ENCODE results near the gene ATP11A. TPM values are rescaled to one million over a fixed set of nuclear protein-coding genes. Genes with fewer than 3 reads are reported as not detected.

The ATP11A gene
- total RNA-seq, 1 experiment from 2014 or later, result 80.4 TPM

GRCh38 chr13:112839356-112840105 is 149.7 kb downstream of the ATP11A start:
- no peak for DNase-seq (ENCODE audit: low read depth, low spot score)

More at GRCh38 chr13:112839356-112840105, 149.7 kb downstream of the ATP11A start:
- Histone ChIP-seq H3K27ac (ENCODE audit: low read depth, low read length) (no peak overlapping the region), H4K20me1 (ENCODE audit: insufficient read depth) (no peaks in the 10 kb centered on the region), H3K4me1 (ENCODE audit: control insufficient read depth in 1 of 2, insufficient read depth in 2 of 2, low read length in 2 of 2) (no peaks in the 10 kb centered on the region), H3K9ac (ENCODE audit: low read length) (no peak overlapping the region), H2AFZ (ENCODE audit: low read depth, low read length, poor library complexity, severe bottlenecking) (no peak overlapping the region), H3K27me3 (ENCODE audit: insufficient read depth, low read length) (no peaks in the 10 kb centered on the region), H3K36me3 (ENCODE audit: control insufficient read depth in 1 of 2, insufficient read depth in 2 of 2, low read length in 2 of 2) (peaks cover 7 to 24% of the 10 kb centered on the region in 2 experiments; a peak in 3 of 4 replicates), H3K9me3 (ENCODE audit: control insufficient read depth in 1 of 2, insufficient read depth in 1 of 2, low read depth in 1 of 2, low read length in 2 of 2) (no peaks in the 10 kb centered on the region), H3K9me2 (ENCODE audit: insufficient read depth) (no peaks in the 10 kb centered on the region), H3K4me3 (replicated peaks in 1 of 2; ENCODE audit: low read depth in 1 of 2, low read length in 2 of 2) (no peak overlapping the region), H3K4me2 (ENCODE audit: low read length) (no peak overlapping the region), H3K79me2 (ENCODE audit: insufficient read depth, low read length) (no peaks in the 10 kb centered on the region)
- POLR2A ChIA-PET, result no interaction called here
- TF ChIP-seq SIN3A (IDR thresholded peaks at IDR 0.05; ENCODE audit: low read depth) (no peak), POLR2AphosphoS5 (IDR thresholded peaks at IDR 0.05; ENCODE audit: low read depth, low read length) (no peak), ZBTB33 (IDR thresholded peaks at IDR 0.05; ENCODE audit: extremely low read depth, insufficient replicate concordance, low read length) (no peak), YY1 (IDR thresholded peaks at IDR 0.05; ENCODE audit: extremely low read depth, insufficient replicate concordance, low read depth, low read length) (no peak), ZFX (IDR thresholded peaks at IDR 0.05) (no peak), CEBPB (IDR thresholded peaks at IDR 0.05; ENCODE audit: low read depth) (no peak), JUND (IDR thresholded peaks at IDR 0.05) (no peak), CBX3 (IDR thresholded peaks at IDR 0.05; ENCODE audit: low read depth) (no peak), ZNF274 (IDR thresholded peaks at IDR 0.05; ENCODE audit: low read depth, low read length) (no peak)
- TF ChIP-seq, protein P1, sequence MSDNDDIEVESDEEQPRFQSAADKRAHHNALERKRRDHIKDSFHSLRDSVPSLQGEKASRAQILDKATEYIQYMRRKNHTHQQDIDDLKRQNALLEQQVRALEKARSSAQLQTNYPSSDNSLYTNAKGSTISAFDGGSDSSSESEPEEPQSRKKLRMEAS (IDR thresholded peaks at IDR 0.05), result no peak
- TF ChIP-seq, protein P2, sequence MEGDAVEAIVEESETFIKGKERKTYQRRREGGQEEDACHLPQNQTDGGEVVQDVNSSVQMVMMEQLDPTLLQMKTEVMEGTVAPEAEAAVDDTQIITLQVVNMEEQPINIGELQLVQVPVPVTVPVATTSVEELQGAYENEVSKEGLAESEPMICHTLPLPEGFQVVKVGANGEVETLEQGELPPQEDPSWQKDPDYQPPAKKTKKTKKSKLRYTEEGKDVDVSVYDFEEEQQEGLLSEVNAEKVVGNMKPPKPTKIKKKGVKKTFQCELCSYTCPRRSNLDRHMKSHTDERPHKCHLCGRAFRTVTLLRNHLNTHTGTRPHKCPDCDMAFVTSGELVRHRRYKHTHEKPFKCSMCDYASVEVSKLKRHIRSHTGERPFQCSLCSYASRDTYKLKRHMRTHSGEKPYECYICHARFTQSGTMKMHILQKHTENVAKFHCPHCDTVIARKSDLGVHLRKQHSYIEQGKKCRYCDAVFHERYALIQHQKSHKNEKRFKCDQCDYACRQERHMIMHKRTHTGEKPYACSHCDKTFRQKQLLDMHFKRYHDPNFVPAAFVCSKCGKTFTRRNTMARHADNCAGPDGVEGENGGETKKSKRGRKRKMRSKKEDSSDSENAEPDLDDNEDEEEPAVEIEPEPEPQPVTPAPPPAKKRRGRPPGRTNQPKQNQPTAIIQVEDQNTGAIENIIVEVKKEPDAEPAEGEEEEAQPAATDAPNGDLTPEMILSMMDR (IDR thresholded peaks at IDR 0.05 in 2 of 3, conservative IDR thresholded peaks at IDR 0.05 in 1 of 3; ENCODE audit: borderline replicate concordance in 1 of 3, insufficient read depth in 1 of 3, low read depth in 2 of 3, low read length in 2 of 3), result no peak
- RAD21 ChIA-PET (ENCODE audit: low non-redundant PET in 1 of 2, low total read pairs in 2 of 2, uncharacterized antibody in 2 of 2, unreplicated experiment in 2 of 2), result no interaction called here
- no TSS peak for BruUV-seq (replicated peaks)
- CTCF ChIA-PET, result no interaction called here
- no peak for ATAC-seq
- intact Hi-C loops (cut with micrococcal nuclease), result no loop called here

Data from HCT116 (cell line).